Measurements from ENCODE around the gene FOXJ1.

- TF ChIP-seq POLR2A (IDR thresholded peaks at IDR 0.05; ENCODE audit: low read length) (no peak), GATA1 (IDR thresholded peaks at IDR 0.05; ENCODE audit: low read depth, low read length) (no peak)
Observed at GRCh38 chr17:76139801-76140660, 1.0 kb downstream of the FOXJ1 start.
